Measurements from ENCODE around the gene ZBTB20.

DNA sequence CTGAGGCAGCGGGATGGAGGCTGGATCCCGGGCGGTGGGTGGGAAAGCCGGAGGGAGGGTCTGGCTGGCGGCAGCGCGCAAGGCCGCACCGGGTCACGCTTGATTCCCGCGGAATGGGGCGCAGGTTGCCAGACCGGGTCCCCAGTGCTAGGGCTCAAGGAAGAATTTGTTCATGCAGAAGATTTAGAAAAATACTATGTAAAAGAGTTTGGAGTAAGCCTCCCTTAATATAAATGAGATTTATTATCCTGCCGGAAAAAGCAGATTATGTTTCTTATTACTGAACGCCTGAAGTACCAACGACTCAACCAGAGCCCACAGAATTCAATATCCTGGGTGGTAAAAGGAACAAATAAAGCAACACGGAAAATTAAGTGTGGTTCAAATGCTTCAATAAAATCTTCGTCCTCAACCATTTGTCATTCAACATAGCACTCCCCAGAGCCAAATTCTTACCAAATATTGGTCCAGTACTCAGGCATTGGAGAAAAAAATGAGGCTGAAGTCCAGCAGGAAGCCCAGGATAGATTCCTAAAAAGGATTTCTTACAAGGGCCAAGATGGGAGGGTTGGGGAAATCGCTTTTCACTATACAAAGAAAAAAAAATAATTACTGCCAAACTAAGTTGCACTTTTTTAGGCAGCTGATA, 1.2 kb upstream of the ZBTB20 start:
- no peak for TF ChIP-seq CTCF (IDR thresholded peaks at IDR 0.05)
- no peak for TF ChIP-seq POLR2A (IDR thresholded peaks at IDR 0.05)

Measured in right lobe of liver (tissue), 4 donors.